AG09309 (cell line): ENCODE measurements around the gene CA11.
"Not testable (repeated sequence)": the region's sequence is repeated elsewhere in the genome, so short reads cannot be mapped to it uniquely, and the experiment has no call there.

Experiments used
- DNase-seq: peaks from one replicate; pipeline ENCODE4 v3.0.0-alpha.2; 2010; ENCODE audit warnings: low read depth
- H3K4me3 ChIP-seq: 2 replicates; pipeline ENCODE4 v1.5.1; 2011; ENCODE audit warnings: mild to moderate bottlenecking, low read depth, low read length, moderate library complexity; ENCODE audit not compliant: control insufficient read depth
- TF ChIP-seq, protein P1 (sequence below): IDR thresholded peaks from 2 replicates; pipeline ENCODE4 v1.5.1; 2011; ENCODE audit warnings: mild to moderate bottlenecking, low read depth, low read length, inconsistent platforms; ENCODE audit not compliant: insufficient read depth, control insufficient read depth; ENCODE audit errors: missing control alignments

CA11 gene

GRCh38 chr19:48660852-48661710 lies 15.1 kb upstream of the CA11 start:
- peak; percentile 46 for DNase-seq

DNA sequence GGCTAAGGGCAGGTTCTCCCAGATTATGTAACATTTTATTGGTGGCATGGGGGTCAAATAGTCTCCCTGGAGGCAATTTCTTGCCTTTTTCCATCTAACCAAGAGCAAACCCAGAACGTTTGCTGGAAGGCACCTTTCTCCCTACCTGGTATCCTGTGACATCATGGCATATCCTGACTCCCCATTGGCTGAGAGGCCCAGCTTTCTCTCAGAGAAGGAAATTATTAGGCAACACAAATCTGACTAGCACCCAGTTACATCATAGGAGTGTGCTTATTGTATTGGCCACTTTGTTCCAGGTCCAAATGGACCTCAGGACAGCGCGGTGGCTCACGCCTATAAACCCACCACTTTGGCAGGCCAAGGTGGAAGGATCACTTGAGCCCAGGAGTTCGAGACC lies 13.8 kb upstream of the CA11 start:
- no peak overlapping the region for H3K4me3 ChIP-seq
- no peak for DNase-seq
- TF ChIP-seq, protein P1, sequence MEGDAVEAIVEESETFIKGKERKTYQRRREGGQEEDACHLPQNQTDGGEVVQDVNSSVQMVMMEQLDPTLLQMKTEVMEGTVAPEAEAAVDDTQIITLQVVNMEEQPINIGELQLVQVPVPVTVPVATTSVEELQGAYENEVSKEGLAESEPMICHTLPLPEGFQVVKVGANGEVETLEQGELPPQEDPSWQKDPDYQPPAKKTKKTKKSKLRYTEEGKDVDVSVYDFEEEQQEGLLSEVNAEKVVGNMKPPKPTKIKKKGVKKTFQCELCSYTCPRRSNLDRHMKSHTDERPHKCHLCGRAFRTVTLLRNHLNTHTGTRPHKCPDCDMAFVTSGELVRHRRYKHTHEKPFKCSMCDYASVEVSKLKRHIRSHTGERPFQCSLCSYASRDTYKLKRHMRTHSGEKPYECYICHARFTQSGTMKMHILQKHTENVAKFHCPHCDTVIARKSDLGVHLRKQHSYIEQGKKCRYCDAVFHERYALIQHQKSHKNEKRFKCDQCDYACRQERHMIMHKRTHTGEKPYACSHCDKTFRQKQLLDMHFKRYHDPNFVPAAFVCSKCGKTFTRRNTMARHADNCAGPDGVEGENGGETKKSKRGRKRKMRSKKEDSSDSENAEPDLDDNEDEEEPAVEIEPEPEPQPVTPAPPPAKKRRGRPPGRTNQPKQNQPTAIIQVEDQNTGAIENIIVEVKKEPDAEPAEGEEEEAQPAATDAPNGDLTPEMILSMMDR: no peak

More at GRCh38 chr19:48660852-48661710, 15.1 kb upstream of the CA11 start:
- H3K4me3 ChIP-seq: no peak overlapping the region
- TF ChIP-seq, protein P1: no peak

- no peak overlapping the region for H3K4me3 ChIP-seq
- TF ChIP-seq, protein P1: no peak
- no peak for DNase-seq
Observed at GRCh38 chr19:48658483-48658882, 12.5 kb upstream of the CA11 start.

DNA sequence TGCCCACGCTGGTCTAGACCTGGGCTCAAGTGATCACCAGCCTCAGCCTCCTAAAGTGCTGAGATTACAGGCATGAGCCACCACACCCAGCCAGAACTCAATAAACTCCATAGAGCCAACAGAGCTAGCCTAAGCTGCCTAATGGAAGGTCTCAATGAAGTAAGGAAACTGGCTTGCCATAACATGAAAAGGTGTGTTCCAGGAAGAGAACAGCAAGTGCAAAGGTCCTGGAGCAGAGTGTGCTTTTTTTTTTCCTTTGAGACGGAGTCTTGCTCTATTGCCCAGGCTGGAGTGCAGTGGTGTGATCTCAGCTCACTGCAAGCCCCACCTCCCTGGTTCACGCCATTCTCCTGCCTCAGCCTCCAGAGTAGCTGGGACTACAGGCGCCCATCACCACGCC lies 11.8 kb upstream of the CA11 start:
- not testable (repeated sequence) for DNase-seq

GRCh38 chr19:48656840-48657474 lies 11.0 kb upstream of the CA11 start:
- peak; percentile 69 for DNase-seq
- no peak overlapping the region for H3K4me3 ChIP-seq
- TF ChIP-seq, protein P1: no peak

More for the DNA sequence above, 11.8 kb upstream of the CA11 start:
- not testable (repeated sequence) for H3K4me3 ChIP-seq

- H3K4me3 ChIP-seq: no peak overlapping the region
- no peak for DNase-seq
- TF ChIP-seq, protein P1: no peak
Observed at GRCh38 chr19:48654299-48655059, 8.5 kb upstream of the CA11 start.

- DNase-seq: no peak
- H3K4me3 ChIP-seq: no peak overlapping the region
Observed at GRCh38 chr19:48651683-48652048, 5.7 kb upstream of the CA11 start.

More at GRCh38 chr19:48651683-48652048, 5.7 kb upstream of the CA11 start:
- TF ChIP-seq, protein P1: no peak
